Neural progenitor cell (in vitro differentiated cells): ENCODE results near the gene NTN3.

Experiments
- EZH2phosphoT487 ChIP-seq: fragments of 200-600 bp; sonication (generic); IDR thresholded peaks from 2 replicates; pipeline ENCODE4 v1.6.1; 2017; ENCODE audit warnings: antibody characterized with exemption
- TF ChIP-seq, protein P1 (sequence below): fragments of 200-600 bp; sonication (generic); IDR thresholded peaks from 2 replicates; pipeline ENCODE4 v1.5.1; 2017; ENCODE audit warnings: antibody characterized with exemption, mild to moderate bottlenecking

DNA sequence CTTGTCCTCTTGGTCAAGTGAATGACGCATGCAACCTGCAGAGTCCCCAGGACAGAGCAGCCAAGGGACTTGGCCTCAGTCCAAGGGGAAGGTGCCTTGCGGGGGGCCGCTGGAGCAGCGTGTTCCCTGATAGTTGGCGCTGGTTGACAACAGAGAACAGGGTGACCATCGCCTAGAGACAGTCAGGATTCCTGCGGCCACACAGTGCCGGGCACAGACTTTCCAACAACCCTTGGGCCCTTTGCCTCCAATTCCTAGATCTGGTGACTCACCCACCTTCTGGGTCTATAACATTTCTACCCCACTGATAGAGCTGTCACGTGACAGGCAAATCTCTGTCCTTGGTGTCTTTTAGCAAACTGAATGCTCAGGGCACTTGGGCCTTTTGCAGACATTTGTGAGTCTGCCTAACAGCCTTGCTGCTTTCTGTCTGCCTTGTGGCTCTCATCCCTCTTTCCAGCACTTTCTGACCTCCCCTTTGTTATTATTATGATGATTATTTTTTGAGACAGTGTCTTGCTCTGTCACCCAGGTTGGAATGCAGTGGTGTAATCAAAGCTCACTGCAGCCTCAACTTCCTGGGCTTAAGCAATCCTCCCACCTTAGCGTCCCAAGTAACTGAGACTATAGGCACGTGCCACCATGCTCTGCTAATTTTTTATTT lies 23.0 kb upstream of the NTN3 start:
- TF ChIP-seq, protein P1, sequence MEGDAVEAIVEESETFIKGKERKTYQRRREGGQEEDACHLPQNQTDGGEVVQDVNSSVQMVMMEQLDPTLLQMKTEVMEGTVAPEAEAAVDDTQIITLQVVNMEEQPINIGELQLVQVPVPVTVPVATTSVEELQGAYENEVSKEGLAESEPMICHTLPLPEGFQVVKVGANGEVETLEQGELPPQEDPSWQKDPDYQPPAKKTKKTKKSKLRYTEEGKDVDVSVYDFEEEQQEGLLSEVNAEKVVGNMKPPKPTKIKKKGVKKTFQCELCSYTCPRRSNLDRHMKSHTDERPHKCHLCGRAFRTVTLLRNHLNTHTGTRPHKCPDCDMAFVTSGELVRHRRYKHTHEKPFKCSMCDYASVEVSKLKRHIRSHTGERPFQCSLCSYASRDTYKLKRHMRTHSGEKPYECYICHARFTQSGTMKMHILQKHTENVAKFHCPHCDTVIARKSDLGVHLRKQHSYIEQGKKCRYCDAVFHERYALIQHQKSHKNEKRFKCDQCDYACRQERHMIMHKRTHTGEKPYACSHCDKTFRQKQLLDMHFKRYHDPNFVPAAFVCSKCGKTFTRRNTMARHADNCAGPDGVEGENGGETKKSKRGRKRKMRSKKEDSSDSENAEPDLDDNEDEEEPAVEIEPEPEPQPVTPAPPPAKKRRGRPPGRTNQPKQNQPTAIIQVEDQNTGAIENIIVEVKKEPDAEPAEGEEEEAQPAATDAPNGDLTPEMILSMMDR, result no peak
- no peak for TF ChIP-seq EZH2phosphoT487
